Mesothelial cell of epicardium (in vitro differentiated cells): Measurements from ENCODE around the gene MIX23. TPM values are rescaled to one million over a fixed set of nuclear protein-coding genes. Genes with fewer than 3 reads are reported as not detected.
A peak's percentile ranks its signal among the peaks of the same experiment; 100 is the strongest.
"Not testable (repeated sequence)": the region's sequence is repeated elsewhere in the genome, so short reads cannot be mapped to it uniquely, and the experiment has no call there.

Source experiments
- DNase-seq, 2 experiments: peaks; one replicate each; pipeline ENCODE4 v3.0.0; 2021; ENCODE audit warnings: low spot score in 2 of 2; ENCODE audit not compliant: unreplicated experiment in 2 of 2
- H3K27ac Mint-ChIP-seq: 2 replicates; pipeline ENCODE4 v1.8.0; 2021; ENCODE audit warnings: mixed read lengths
- H3K27me3 Mint-ChIP-seq: 2 replicates; pipeline ENCODE4 v1.8.0; 2021; ENCODE audit warnings: low read depth, mixed read lengths
- H3K36me3 Mint-ChIP-seq: 2 replicates; pipeline ENCODE4 v1.8.0; 2021; ENCODE audit warnings: mixed read lengths
- H3K4me1 Mint-ChIP-seq: 2 replicates; pipeline ENCODE4 v1.8.0; 2021; ENCODE audit warnings: mixed read lengths
- H3K4me3 Mint-ChIP-seq: 2 replicates; pipeline ENCODE4 v1.8.0; 2021; ENCODE audit warnings: mild to moderate bottlenecking, moderate library complexity, mixed read lengths
- H3K9me3 Mint-ChIP-seq: 2 replicates; pipeline ENCODE4 v1.8.0; 2021; ENCODE audit warnings: mixed read lengths
- CTCF ChIP-seq: fragments of 200-600 bp; sonication (generic); IDR thresholded peaks from one replicate; pipeline ENCODE4 v1.5.0; 2021; ENCODE audit warnings: antibody characterized with exemption; ENCODE audit not compliant: unreplicated experiment
- total RNA-seq: library from RNA; stranded (reverse); gene quantifications from 3 replicates; pipeline ENCODE4 v1.2.1, GENCODE V29; 2021

The MIX23 gene
- total RNA-seq, 1 donor from 2014 or later: 29.8 TPM

GRCh38 chr3:122387709-122388108 lies 4.7 kb upstream of the MIX23 start:
- DNase-seq: no peak
- no peak for TF ChIP-seq CTCF
- peaks cover 11% of the 10 kb centered on the region for H3K36me3 Mint-ChIP-seq
- H3K9me3 Mint-ChIP-seq: no peaks in the 10 kb centered on the region
- H3K27me3 Mint-ChIP-seq: no peaks in the 10 kb centered on the region
- H3K27ac Mint-ChIP-seq: no peak overlapping the region
- peaks cover 20% of the 10 kb centered on the region for H3K4me1 Mint-ChIP-seq
- no peak overlapping the region for H3K4me3 Mint-ChIP-seq

GRCh38 chr3:122383771-122384697 lies 1.0 kb upstream of the MIX23 start, which contains the start of gene FAM162A:
FAM162A (plus strand) TSS chr3:122384182; CDS start chr3:122384266, 84 bp downstream.
- H3K4me3 Mint-ChIP-seq: peak within 1 kb of the TSS; percentile 90
- peaks cover 11% of the 10 kb centered on the region for H3K36me3 Mint-ChIP-seq
- TF ChIP-seq CTCF: peak; percentile 26
- DNase-seq: peak; percentile 86 to 93
- no peaks in the 10 kb centered on the region for H3K9me3 Mint-ChIP-seq
- peak within 1 kb of the TSS; percentile 92 for H3K27ac Mint-ChIP-seq
- H3K4me1 Mint-ChIP-seq: peaks cover 27% of the 10 kb centered on the region
- no peaks in the 10 kb centered on the region for H3K27me3 Mint-ChIP-seq

- peaks cover 9% of the 10 kb centered on the region for H3K4me1 Mint-ChIP-seq
- no peaks in the 10 kb centered on the region for H3K9me3 Mint-ChIP-seq
- no peak overlapping the region for H3K4me3 Mint-ChIP-seq
- H3K27ac Mint-ChIP-seq: no peak overlapping the region
- no peaks in the 10 kb centered on the region for H3K27me3 Mint-ChIP-seq
- no peak for DNase-seq
- peaks cover 3% of the 10 kb centered on the region for H3K36me3 Mint-ChIP-seq
- no peak for TF ChIP-seq CTCF
These were observed 5.1 kb downstream of the MIX23 start for GRCh38 chr3:122377975-122378374.

- no peak for TF ChIP-seq CTCF
- Mint-ChIP-seq H3K27ac (no peak overlapping the region), H3K4me3 (no peak overlapping the region), H3K36me3 (peaks cover 11% of the 10 kb centered on the region), H3K27me3 (no peaks in the 10 kb centered on the region), H3K4me1 (no peaks in the 10 kb centered on the region), H3K9me3 (no peaks in the 10 kb centered on the region)
- no peak for DNase-seq
These were observed 9.0 kb downstream of the MIX23 start for GRCh38 chr3:122374034-122374433.

GRCh38 chr3:122366379-122366749 lies 16.7 kb downstream of the MIX23 start:
- DNase-seq: no peak
- no peak for TF ChIP-seq CTCF
- no peak overlapping the region for H3K27ac Mint-ChIP-seq
- no peaks in the 10 kb centered on the region for H3K27me3 Mint-ChIP-seq
- peaks cover 23% of the 10 kb centered on the region for H3K36me3 Mint-ChIP-seq
- H3K9me3 Mint-ChIP-seq: no peaks in the 10 kb centered on the region
- no peaks in the 10 kb centered on the region for H3K4me1 Mint-ChIP-seq
- H3K4me3 Mint-ChIP-seq: no peak overlapping the region

- not testable (repeated sequence) for DNase-seq, H3K27me3 Mint-ChIP-seq, H3K4me1 Mint-ChIP-seq, H3K27ac Mint-ChIP-seq, H3K9me3 Mint-ChIP-seq, H3K4me3 Mint-ChIP-seq
- H3K36me3 Mint-ChIP-seq: peaks cover 20% of the 10 kb centered on the region
These were observed 17.3 kb downstream of the MIX23 start for GRCh38 chr3:122365582-122366378.
